Left ventricle myocardium inferior (tissue), 1 donor: ENCODE results near the gene APP. TPM values are rescaled to one million over a fixed set of nuclear protein-coding genes. Genes with fewer than 3 reads are reported as not detected.

Source experiments
- DNase-seq: peaks from one replicate; pipeline ENCODE4 v3.0.0-alpha.2; 2020
- H3K27ac ChIP-seq: fragments of 200-600 bp; replicated peaks from 2 replicates; pipeline ENCODE4 v1.8.0; 2021
- H3K27me3 ChIP-seq: fragments of 200-600 bp; 2 replicates; pipeline ENCODE4 v1.8.0; 2021; ENCODE audit warnings: low read depth
- H3K36me3 ChIP-seq: fragments of 200-600 bp; 2 replicates; pipeline ENCODE4 v1.8.0; 2021
- H3K4me1 ChIP-seq: fragments of 200-600 bp; 2 replicates; pipeline ENCODE4 v1.8.0; 2021
- H3K4me3 ChIP-seq: fragments of 200-600 bp; 2 replicates; pipeline ENCODE4 v1.8.0; 2021; ENCODE audit warnings: mild to moderate bottlenecking, moderate library complexity
- H3K9me3 ChIP-seq: fragments of 200-600 bp; replicated peaks from 2 replicates; pipeline ENCODE4 v1.8.0; 2021
- CTCF ChIP-seq: fragments of 200-600 bp; IDR thresholded peaks from 2 replicates; pipeline ENCODE4 v1.8.0; 2021; ENCODE audit warnings: antibody characterized with exemption, mild to moderate bottlenecking, borderline replicate concordance
- intact Hi-C: fragments of 100-400 bp; cut with micrococcal nuclease; formaldehyde crosslinking; loops from one replicate; pipeline ENCODE4 v1.11.0; 2022
- total RNA-seq: library from RNA; stranded (reverse); fragmentation: NEBNext Ultra II Directional; extraction: Animal tissue kit (Norgen Biotek cat#: 25700); gene quantifications from one replicate; pipeline ENCODE4 v1.2.1, GENCODE V29; 2021
- donor health status: DM: no; HTN: yes; CAD: no; lungs with severe emphysema.

APP gene
- total RNA-seq, 1 donor from 2014 or later = 332 TPM

DNA sequence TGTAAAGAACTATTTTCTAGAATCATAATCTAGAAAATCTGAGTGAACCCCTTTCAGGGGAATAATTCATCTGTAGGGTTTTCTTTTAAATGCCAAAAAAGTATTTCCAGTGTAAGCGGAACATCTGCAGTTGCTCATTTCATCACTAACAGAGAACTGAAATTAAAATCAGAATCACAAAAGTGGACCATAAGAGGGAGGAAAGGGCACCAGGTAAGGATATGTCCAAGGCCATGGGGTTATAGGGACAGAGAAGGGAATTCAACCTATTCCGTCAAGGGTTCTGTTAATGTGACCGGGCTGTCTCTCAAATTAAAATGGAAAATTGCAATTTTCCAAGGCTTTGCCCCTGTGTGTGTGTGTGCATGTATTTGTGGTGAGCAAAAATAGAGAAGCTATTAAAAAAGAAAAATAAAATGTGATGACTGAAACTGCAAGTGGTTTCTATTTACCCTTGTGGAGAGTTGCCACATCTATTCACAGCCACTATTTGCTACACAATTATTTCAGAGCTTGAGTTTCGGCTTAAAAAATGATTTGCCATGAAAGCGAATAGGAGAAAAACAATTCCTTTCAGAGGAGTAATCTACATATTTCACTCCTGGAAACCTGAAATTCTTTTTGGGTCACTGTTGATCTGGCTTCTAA lies 53.1 kb downstream of the APP start:
- TF ChIP-seq CTCF = no peak
- Histone ChIP-seq H3K27ac (peak overlapping the region; percentile 84), H3K4me3 (no peak overlapping the region), H3K27me3 (no peaks in the 10 kb centered on the region), H3K4me1 (peaks cover 62% of the 10 kb centered on the region), H3K9me3 (no peaks in the 10 kb centered on the region), H3K36me3 (no peaks in the 10 kb centered on the region)
- intact Hi-C loops = no loop called here
- no peak for DNase-seq

DNA sequence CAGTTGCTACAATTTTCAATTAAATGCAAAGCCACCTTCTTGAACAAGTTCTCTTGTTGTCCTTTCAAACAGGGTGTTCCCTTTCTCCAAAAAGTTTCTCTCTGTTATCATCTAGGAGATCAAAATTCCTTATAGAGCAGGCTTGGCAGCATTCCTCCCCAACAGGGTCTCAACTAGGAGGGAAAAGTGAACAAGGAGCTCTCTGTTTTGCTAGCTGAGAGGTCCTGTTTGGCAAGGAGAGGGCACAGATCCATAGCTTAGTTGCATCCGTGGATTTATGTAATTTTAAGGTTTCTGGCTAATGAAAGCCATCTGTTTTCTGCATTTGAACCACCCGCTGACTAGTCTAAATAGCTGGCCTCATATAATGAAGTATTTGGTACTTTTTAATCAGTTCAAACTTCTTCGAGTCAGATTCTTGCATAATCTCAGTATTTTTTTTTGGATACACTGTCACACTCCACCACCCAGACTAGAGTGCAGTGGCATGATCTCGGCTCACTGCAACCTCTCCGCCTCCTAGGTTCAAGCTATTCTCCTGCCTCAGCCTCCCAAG lies 54.0 kb downstream of the APP start:
- Histone ChIP-seq H3K4me1 (peaks cover 69% of the 10 kb centered on the region), H3K27ac (peak overlapping the region; percentile 84), H3K27me3 (no peaks in the 10 kb centered on the region), H3K36me3 (peaks cover 3% of the 10 kb centered on the region), H3K4me3 (peak overlapping the region; percentile 21), H3K9me3 (no peaks in the 10 kb centered on the region)
- intact Hi-C loops = no loop called here
- no peak for TF ChIP-seq CTCF
- no peak for DNase-seq

GRCh38 chr21:26115899-26116298 lies 54.7 kb downstream of the APP start:
- peak overlapping the region; percentile 84 for H3K27ac ChIP-seq
- peaks cover 69% of the 10 kb centered on the region for H3K4me1 ChIP-seq
- H3K27me3 ChIP-seq = no peaks in the 10 kb centered on the region
- H3K4me3 ChIP-seq = peak overlapping the region; percentile 21
- TF ChIP-seq CTCF = no peak
- H3K9me3 ChIP-seq = no peaks in the 10 kb centered on the region
- DNase-seq = no peak
- H3K36me3 ChIP-seq = peaks cover 8% of the 10 kb centered on the region
- intact Hi-C loops = no loop called here

DNA sequence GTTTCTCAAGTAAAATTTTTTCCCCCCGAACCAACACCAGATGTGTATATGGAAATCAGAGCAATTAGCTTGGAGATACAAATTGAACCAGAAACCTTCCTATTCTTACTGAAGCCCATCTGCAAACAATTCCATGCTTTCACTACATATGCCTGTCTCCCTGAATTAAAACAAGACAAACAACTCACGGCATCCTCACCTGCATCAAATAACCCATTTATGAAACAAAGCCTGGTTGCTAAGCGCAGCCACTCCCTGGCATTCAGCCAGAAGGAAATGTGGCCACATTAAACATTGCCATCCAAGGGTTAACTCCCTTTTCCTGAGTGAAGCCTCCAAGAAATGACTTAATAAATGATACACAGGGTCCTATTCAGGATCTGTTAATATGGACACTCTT lies 55.3 kb downstream of the APP start:
- DNase-seq = no peak
- intact Hi-C loops = no loop called here
- Histone ChIP-seq H3K4me1 (peaks cover 75% of the 10 kb centered on the region), H3K4me3 (no peak overlapping the region), H3K27ac (peak overlapping the region; percentile 84), H3K27me3 (no peaks in the 10 kb centered on the region), H3K9me3 (no peaks in the 10 kb centered on the region), H3K36me3 (peaks cover 8% of the 10 kb centered on the region)
- TF ChIP-seq CTCF = no peak

GRCh38 chr21:26112975-26113374 lies 57.6 kb downstream of the APP start:
- peaks cover 18% of the 10 kb centered on the region for H3K36me3 ChIP-seq
- H3K27me3 ChIP-seq = no peaks in the 10 kb centered on the region
- no peak for TF ChIP-seq CTCF
- DNase-seq = no peak
- H3K9me3 ChIP-seq = no peaks in the 10 kb centered on the region
- intact Hi-C loops = no loop called here
- H3K4me3 ChIP-seq = no peak overlapping the region
- peak overlapping the region; percentile 33 for H3K27ac ChIP-seq
- peaks cover 58% of the 10 kb centered on the region for H3K4me1 ChIP-seq
